ENCODE results near the gene PMM2. TPM values are rescaled to one million over a fixed set of nuclear protein-coding genes. Genes with fewer than 3 reads are reported as not detected.

PMM2 gene
- 24.9 and 27.3 TPM in 2 replicates for total RNA-seq

GRCh38 chr16:8797364-8798173 lies at the start of gene PMM2, which contains the start of gene TMEM186:
Gene PMM2, plus strand, starts transcription at chr16:8797839. Its CDS starts 44 bp downstream, at chr16:8797883.
Gene TMEM186, minus strand, starts transcription at chr16:8797639. Its CDS starts 25 bp downstream, at chr16:8797614.

GRCh38 chr16:8868416-8869211 lies 71.0 kb downstream of the PMM2 start, which contains the start of gene CARHSP1:
Gene CARHSP1, minus strand, starts transcription at chr16:8869006. Its CDS starts 9,678 bp downstream, at chr16:8859328.

GRCh38 chr16:8882041-8882617 lies 84.5 kb downstream of the PMM2 start, which contains the start of gene LITAFD:
Gene LITAFD, plus strand, starts transcription at chr16:8882351. Its CDS starts 2,005 bp downstream, at chr16:8884356.

Other genes starting within 250 kb of the PMM2 start
- gene TMEM114, start 207.3 kb upstream of the PMM2 start, total RNA-seq, result not detected in 2 replicates
- gene METTL22, start 176.1 kb upstream of the PMM2 start, total RNA-seq, result 22.0 and 26.1 TPM in 2 replicates
- gene ABAT, start 123.2 kb upstream of the PMM2 start, total RNA-seq, result 4.6 and 5.5 TPM in 2 replicates
- 4.8 and 4.9 TPM in 2 replicates for gene TMEM186, start 200 bp upstream of the PMM2 start, total RNA-seq
- 190 and 203 TPM in 2 replicates for gene CARHSP1, start 71.2 kb downstream of the PMM2 start, total RNA-seq
- not detected in 2 replicates for gene LITAFD, start 84.5 kb downstream of the PMM2 start, total RNA-seq
- gene USP7, start 166.1 kb downstream of the PMM2 start, total RNA-seq, result 40.2 and 59.4 TPM in 2 replicates